ENCODE data around the gene TMEM176B.

GRCh38 chr7:150847536-150847935 lies 47.4 kb upstream of the TMEM176B start:
- no peak for TF ChIP-seq CTCF (conservative IDR thresholded peaks at IDR 0.05)
- no peak for TF ChIP-seq ZFX (IDR thresholded peaks at IDR 0.05)

All from C4-2B (cell line).